Trophoblast cell (in vitro differentiated cells and primary cell): Measurements from ENCODE around the gene LRP2.

Experiments
- DNase-seq, 2 donors: peaks; one replicate each; pipeline ENCODE4 v3.0.0-alpha.2; 2016
- H2AFZ ChIP-seq: 2 replicates; pipeline ENCODE4 v1.6.1; 2013; ENCODE audit warnings: low read length, moderate library complexity, mild to moderate bottlenecking; ENCODE audit not compliant: insufficient read depth, poor library complexity
- H2AK5ac ChIP-seq: 2 replicates; pipeline ENCODE4 v1.6.1; 2013; ENCODE audit warnings: mild to moderate bottlenecking, low read length
- H2BK120ac ChIP-seq: 2 replicates; pipeline ENCODE4 v1.6.1; 2013; ENCODE audit warnings: low read length, mild to moderate bottlenecking, moderate library complexity; ENCODE audit not compliant: insufficient read depth, poor library complexity
- H2BK12ac ChIP-seq: 2 replicates; pipeline ENCODE4 v1.6.1; 2013; ENCODE audit warnings: mild to moderate bottlenecking, low read length, moderate library complexity
- H2BK5ac ChIP-seq: 2 replicates; pipeline ENCODE4 v1.6.1; 2013; ENCODE audit warnings: low read length, low read depth, moderate library complexity, mild to moderate bottlenecking; ENCODE audit not compliant: poor library complexity
- H3K14ac ChIP-seq: 2 replicates; pipeline ENCODE4 v1.6.1; 2013; ENCODE audit warnings: mild to moderate bottlenecking, low read length
- H3K18ac ChIP-seq: 2 replicates; pipeline ENCODE4 v1.6.1; 2013; ENCODE audit warnings: mild to moderate bottlenecking, low read length
- H3K23ac ChIP-seq: 2 replicates; pipeline ENCODE4 v1.6.1; 2013; ENCODE audit warnings: low read length
- H3K27ac ChIP-seq: 2 replicates; pipeline ENCODE4 v1.5.1; 2013; ENCODE audit warnings: low read depth, mild to moderate bottlenecking, inconsistent platforms, low read length, moderate library complexity
- H3K27me3 ChIP-seq: 2 replicates; pipeline ENCODE4 v1.6.1; 2013; ENCODE audit warnings: inconsistent platforms, mild to moderate bottlenecking, low read length, moderate library complexity; ENCODE audit not compliant: insufficient read depth
- H3K36me3 ChIP-seq, 2 experiments: 1 replicate in 1 of 2; 2 replicates in 1 of 2; pipeline ENCODE4 v1.6.1; 2013; ENCODE audit warnings: low read length in 2 of 2, mild to moderate bottlenecking in 2 of 2, moderate library complexity in 1 of 2; ENCODE audit not compliant: insufficient read depth in 2 of 2, control insufficient read depth in 1 of 2
- H3K4ac ChIP-seq: 2 replicates; pipeline ENCODE4 v1.6.1; 2013; ENCODE audit warnings: low read depth, mild to moderate bottlenecking, low read length, moderate library complexity
- H3K4me1 ChIP-seq, 2 experiments: 1 replicate in 1 of 2; 2 replicates in 1 of 2; pipeline ENCODE4 v1.6.1; 2013; ENCODE audit warnings: low read length in 2 of 2, mild to moderate bottlenecking in 2 of 2, moderate library complexity in 1 of 2; ENCODE audit not compliant: insufficient read depth in 2 of 2, control insufficient read depth in 1 of 2
- H3K4me2 ChIP-seq: 2 replicates; pipeline ENCODE4 v1.6.1; 2013; ENCODE audit warnings: inconsistent platforms, mild to moderate bottlenecking, low read length, moderate library complexity
- H3K4me3 ChIP-seq: 2 replicates; pipeline ENCODE4 v1.5.1; 2013; ENCODE audit warnings: mild to moderate bottlenecking, low read depth, low read length, inconsistent platforms
- H3K79me1 ChIP-seq: one replicate; pipeline ENCODE4 v1.6.1; 2013; ENCODE audit warnings: low read length
- H3K79me2 ChIP-seq: 2 replicates; pipeline ENCODE4 v1.6.1; 2013; ENCODE audit warnings: low read length, mild to moderate bottlenecking; ENCODE audit not compliant: control insufficient read depth, insufficient read depth, poor library complexity
- H3K9ac ChIP-seq: 2 replicates; pipeline ENCODE4 v1.6.1; 2013; ENCODE audit warnings: mild to moderate bottlenecking, low read length
- H3K9me3 ChIP-seq: 2 replicates; pipeline ENCODE4 v1.6.1; 2013; ENCODE audit warnings: low read depth, mild to moderate bottlenecking, control low read depth, inconsistent platforms, low read length; ENCODE audit not compliant: insufficient read depth
- H4K12ac ChIP-seq: 2 replicates; pipeline ENCODE4 v1.6.1; 2013; ENCODE audit warnings: low read depth, mild to moderate bottlenecking, low read length, moderate library complexity
- H4K8ac ChIP-seq: 2 replicates; pipeline ENCODE4 v1.6.1; 2013; ENCODE audit warnings: low read depth, mild to moderate bottlenecking, low read length, moderate library complexity
- H4K91ac ChIP-seq: one replicate; pipeline ENCODE4 v1.6.1; 2013; ENCODE audit warnings: low read depth, mild to moderate bottlenecking, low read length, moderate library complexity
- WGBS: extraction: QIAGEN DNeasy Blood & Tissue Kit; methylation state at CpG from one replicate; pipeline ENCODE4 v1.1.7; 2013; ENCODE audit warnings: missing lambda C conversion rate; ENCODE audit not compliant: insufficient read length, insufficient coverage; ENCODE audit errors: extremely low coverage; 5-methylcytosine and 5-hydroxymethylcytosine counted together

The LRP2 gene

DNA sequence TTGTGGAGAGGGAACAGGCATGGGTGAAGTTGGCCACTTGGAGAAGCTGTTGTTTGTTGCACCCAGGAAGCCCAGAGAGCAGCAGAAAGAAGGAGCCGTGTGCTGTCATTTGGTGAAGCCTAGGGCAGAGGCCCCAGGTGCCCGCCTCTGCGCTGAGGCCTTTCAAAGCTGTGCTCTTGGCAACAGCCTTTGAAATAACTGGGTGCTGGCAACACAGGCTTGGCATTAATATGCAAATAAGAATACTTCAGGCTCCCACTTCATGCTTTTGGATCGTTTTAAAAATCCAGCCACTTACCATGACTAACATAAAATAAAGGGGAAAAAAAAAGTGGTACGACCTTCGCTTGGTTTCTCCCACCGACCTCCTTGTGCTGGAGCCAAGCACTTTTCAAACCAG, 251.9 kb downstream of the LRP2 start:
- Histone ChIP-seq H3K27me3 (no peaks in the 10 kb centered on the region), H2BK12ac (no peak overlapping the region), H4K91ac (no peak overlapping the region), H3K79me1 (no peaks in the 10 kb centered on the region), H2AFZ (no peak overlapping the region), H2BK120ac (no peak overlapping the region), H3K4ac (no peak overlapping the region), H3K36me3 (peaks cover 0 to 2% of the 10 kb centered on the region in 2 experiments), H4K8ac (no peak overlapping the region), H2AK5ac (no peak overlapping the region), H3K9ac (no peak overlapping the region), H3K18ac (no peak overlapping the region), H3K14ac (no peak overlapping the region), H2BK5ac (no peak overlapping the region), H3K4me3 (no peak overlapping the region), H3K4me2 (no peak overlapping the region), H3K23ac (no peak overlapping the region), H3K27ac (no peak overlapping the region), H3K79me2 (no peaks in the 10 kb centered on the region), H3K4me1 (peaks cover 0 to 8% of the 10 kb centered on the region in 2 experiments), H3K9me3 (peaks cover 4% of the 10 kb centered on the region), H4K12ac (no peak overlapping the region)
- DNase-seq: no peak
- WGBS: no CpG with 5 or more reads among the region's 7 CpGs

DNA sequence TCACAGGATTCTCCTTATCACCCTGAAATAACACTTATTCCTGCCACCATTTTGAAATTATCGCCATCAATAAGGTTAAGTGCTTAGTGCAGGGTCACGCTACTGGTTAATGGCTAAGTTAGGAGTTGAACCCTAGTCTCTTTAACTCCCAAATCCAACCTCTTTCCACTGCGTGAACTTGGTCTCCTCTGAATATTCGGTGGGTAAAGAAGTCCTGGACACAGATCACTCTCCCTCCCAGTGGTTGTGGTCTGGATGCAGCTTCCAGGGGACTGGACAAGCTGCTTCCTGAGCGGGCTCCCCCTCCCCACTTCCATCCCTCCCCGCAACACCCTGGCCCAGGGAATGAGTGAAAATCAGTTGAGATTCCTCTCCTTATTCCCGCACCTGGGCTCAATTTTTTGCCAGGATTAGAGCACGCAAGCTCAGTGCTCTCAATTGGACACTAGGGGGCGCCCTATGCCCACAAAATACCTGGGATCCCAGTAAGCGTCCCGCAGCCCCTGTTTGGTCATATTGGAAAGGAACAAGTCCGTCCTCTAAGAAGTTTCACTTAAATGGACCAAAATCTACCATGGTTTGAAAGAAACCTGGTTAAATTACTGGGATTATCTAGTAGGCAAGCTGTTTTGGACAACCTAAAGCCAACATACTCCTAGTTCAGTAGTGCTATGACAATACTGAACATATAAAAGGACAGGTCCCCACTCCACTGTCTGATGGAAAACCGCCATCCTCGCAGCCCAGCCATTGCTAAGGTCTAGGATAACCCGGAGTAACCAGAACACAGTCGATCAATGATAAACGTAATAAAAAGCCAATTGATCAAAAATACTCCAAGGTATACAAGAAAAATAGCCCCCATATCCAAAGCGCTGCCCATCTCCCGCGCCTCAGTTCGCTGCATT, 252.6 kb downstream of the LRP2 start:
- Histone ChIP-seq H3K27me3 (no peaks in the 10 kb centered on the region), H4K91ac (no peak overlapping the region), H3K4me2 (no peak overlapping the region), H3K4me1 (peaks cover 0 to 8% of the 10 kb centered on the region in 2 experiments), H2AFZ (no peak overlapping the region), H3K14ac (no peak overlapping the region), H3K36me3 (peaks cover 0 to 2% of the 10 kb centered on the region in 2 experiments), H2BK5ac (no peak overlapping the region), H4K8ac (no peak overlapping the region), H2BK120ac (no peak overlapping the region), H3K79me1 (no peaks in the 10 kb centered on the region), H2BK12ac (peak overlapping the region; percentile 29), H3K9me3 (peaks cover 3% of the 10 kb centered on the region), H3K79me2 (no peaks in the 10 kb centered on the region), H3K4ac (no peak overlapping the region), H3K18ac (no peak overlapping the region), H3K23ac (no peak overlapping the region), H3K4me3 (no peak overlapping the region), H2AK5ac (no peak overlapping the region), H4K12ac (no peak overlapping the region), H3K27ac (no peak overlapping the region), H3K9ac (peak overlapping the region; percentile 26)
- peak; percentile 67 to 89 for DNase-seq
- WGBS: no CpG with 5 or more reads among the region's 21 CpGs

DNA sequence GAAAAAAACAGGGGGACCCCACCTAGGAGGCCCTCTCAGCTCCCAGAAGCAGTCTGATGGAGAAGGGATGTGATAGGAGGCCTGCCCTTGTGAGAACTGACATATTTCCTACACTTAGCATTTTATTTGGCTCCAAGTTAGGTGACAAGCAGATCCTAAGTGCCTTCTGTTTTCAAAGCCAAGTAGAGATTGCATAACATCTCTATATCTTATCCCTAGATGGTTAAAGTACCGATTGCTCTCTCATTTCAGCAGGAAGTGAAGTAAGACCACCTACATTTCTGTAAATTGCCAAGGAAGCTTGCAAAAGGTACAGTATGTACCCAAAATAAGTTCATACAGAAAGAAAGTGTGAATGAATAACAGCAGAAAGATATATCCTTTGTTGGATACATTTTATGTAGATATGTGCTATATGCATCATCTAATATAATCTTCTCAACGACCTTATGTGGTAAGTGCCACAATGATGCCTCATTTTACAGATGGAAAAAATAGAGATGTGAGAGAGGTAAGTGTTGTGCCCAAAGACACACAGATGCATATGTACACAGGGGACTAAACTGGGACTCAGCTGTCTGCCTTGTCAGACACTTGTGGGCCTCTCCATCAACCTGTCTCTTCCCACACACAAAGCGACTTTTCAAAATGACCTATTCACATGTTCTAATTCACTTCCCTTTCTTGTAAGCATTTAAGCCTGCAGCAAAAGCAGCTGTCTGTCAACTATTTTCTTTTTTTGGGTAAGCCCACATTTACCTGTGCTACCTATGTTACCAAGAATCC, 254.0 kb downstream of the LRP2 start:
- Histone ChIP-seq H4K91ac (no peak overlapping the region), H3K4me3 (no peak overlapping the region), H3K4me1 (peaks cover 0 to 8% of the 10 kb centered on the region in 2 experiments), H3K4me2 (no peak overlapping the region), H3K36me3 (no peaks in the 10 kb centered on the region), H2AFZ (no peak overlapping the region), H3K9me3 (peaks cover 2% of the 10 kb centered on the region), H3K79me1 (no peaks in the 10 kb centered on the region), H3K18ac (no peak overlapping the region), H3K27me3 (no peaks in the 10 kb centered on the region), H2BK5ac (no peak overlapping the region), H4K12ac (no peak overlapping the region), H3K9ac (no peak overlapping the region), H2BK12ac (no peak overlapping the region), H2BK120ac (no peak overlapping the region), H3K27ac (no peak overlapping the region), H2AK5ac (no peak overlapping the region), H3K79me2 (no peaks in the 10 kb centered on the region), H3K4ac (no peak overlapping the region), H3K23ac (no peak overlapping the region), H4K8ac (no peak overlapping the region), H3K14ac (no peak overlapping the region)
- no CpG with 5 or more reads among the region's 3 CpGs for WGBS
- no peak for DNase-seq

GRCh38 chr2:169107645-169108044, 254.7 kb downstream of the LRP2 start:
- no peak overlapping the region for H3K4ac ChIP-seq
- no peak overlapping the region for H2BK5ac ChIP-seq
- H3K4me2 ChIP-seq: no peak overlapping the region
- no peak overlapping the region for H2AK5ac ChIP-seq
- H4K8ac ChIP-seq: no peak overlapping the region
- no peaks in the 10 kb centered on the region for H3K36me3 ChIP-seq
- peaks cover 0 to 4% of the 10 kb centered on the region in 2 experiments for H3K4me1 ChIP-seq
- H3K9ac ChIP-seq: no peak overlapping the region
- DNase-seq: no peak
- H3K23ac ChIP-seq: no peak overlapping the region
- no peak overlapping the region for H4K91ac ChIP-seq
- H4K12ac ChIP-seq: no peak overlapping the region
- H3K79me2 ChIP-seq: no peaks in the 10 kb centered on the region
- H3K9me3 ChIP-seq: peaks cover 2% of the 10 kb centered on the region
- H2AFZ ChIP-seq: no peak overlapping the region
- no peaks in the 10 kb centered on the region for H3K79me1 ChIP-seq
- H3K27ac ChIP-seq: no peak overlapping the region
- H2BK12ac ChIP-seq: no peak overlapping the region
- no peak overlapping the region for H3K14ac ChIP-seq
- H3K18ac ChIP-seq: no peak overlapping the region
- no CpG with 5 or more reads among the region's 2 CpGs for WGBS
- H3K27me3 ChIP-seq: no peaks in the 10 kb centered on the region
- H3K4me3 ChIP-seq: no peak overlapping the region
- no peak overlapping the region for H2BK120ac ChIP-seq
